OCI-LY3 (cell line): ENCODE measurements around the gene RTN3.

ENCODE experiments used
- EZH2phosphoT487 ChIP-seq: fragments of 200-600 bp; shearing (Covaris generic); IDR thresholded peaks from 2 replicates; pipeline ENCODE4 v1.6.1; 2018; ENCODE audit warnings: antibody characterized with exemption, mixed run types, low read depth
- TF ChIP-seq, protein P1 (sequence below): fragments of 200-600, 300-600 bp; sonication (generic); IDR thresholded peaks from 2 replicates; pipeline ENCODE4 v1.5.1; 2014; ENCODE audit warnings: antibody characterized with exemption, low read length, low read depth

GRCh38 chr11:63681321-63682065 lies at the start of gene RTN3:
- TF ChIP-seq, protein P1, sequence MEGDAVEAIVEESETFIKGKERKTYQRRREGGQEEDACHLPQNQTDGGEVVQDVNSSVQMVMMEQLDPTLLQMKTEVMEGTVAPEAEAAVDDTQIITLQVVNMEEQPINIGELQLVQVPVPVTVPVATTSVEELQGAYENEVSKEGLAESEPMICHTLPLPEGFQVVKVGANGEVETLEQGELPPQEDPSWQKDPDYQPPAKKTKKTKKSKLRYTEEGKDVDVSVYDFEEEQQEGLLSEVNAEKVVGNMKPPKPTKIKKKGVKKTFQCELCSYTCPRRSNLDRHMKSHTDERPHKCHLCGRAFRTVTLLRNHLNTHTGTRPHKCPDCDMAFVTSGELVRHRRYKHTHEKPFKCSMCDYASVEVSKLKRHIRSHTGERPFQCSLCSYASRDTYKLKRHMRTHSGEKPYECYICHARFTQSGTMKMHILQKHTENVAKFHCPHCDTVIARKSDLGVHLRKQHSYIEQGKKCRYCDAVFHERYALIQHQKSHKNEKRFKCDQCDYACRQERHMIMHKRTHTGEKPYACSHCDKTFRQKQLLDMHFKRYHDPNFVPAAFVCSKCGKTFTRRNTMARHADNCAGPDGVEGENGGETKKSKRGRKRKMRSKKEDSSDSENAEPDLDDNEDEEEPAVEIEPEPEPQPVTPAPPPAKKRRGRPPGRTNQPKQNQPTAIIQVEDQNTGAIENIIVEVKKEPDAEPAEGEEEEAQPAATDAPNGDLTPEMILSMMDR, result 0 out of 2 replicates have a peak, but pooled peaks have one; percentile 8
- no peak for TF ChIP-seq EZH2phosphoT487
